Caco-2 (cell line): Measurements from ENCODE around the gene TOR4A. TPM values are rescaled to one million over a fixed set of nuclear protein-coding genes. Genes with fewer than 3 reads are reported as not detected.

Source experiments
- BruUV-seq: library from RNA; stranded (reverse); fragments of 400-500 nt; replicated peaks from 2 replicates; lab custom pipeline; 2021; lab: Mats Ljungman, UMichigan
- CTCF ChIA-PET: fragments of 300-600 bp; sonication (Branson Sonifier 250); formaldehyde crosslinking; loops from one replicate; lab custom pipeline; 2022; ENCODE audit warnings: antibody characterized with exemption; lab: Charles Lee
- POLR2A ChIA-PET: fragments of 300-600 bp; sonication (Branson Sonifier 250); formaldehyde crosslinking; loops from one replicate; lab custom pipeline; 2022; ENCODE audit warnings: antibody characterized with exemption; lab: Charles Lee
- DNase-seq, 2 experiments: peaks; one replicate each; pipeline versions ENCODE4 v3.0.0 to v3.0.0-alpha.2; 2020 to 2022
- H3K27me3 ChIP-seq: replicated peaks from 2 replicates; pipeline ENCODE4 v1.6.0; 2011; ENCODE audit warnings: low read length; ENCODE audit not compliant: control insufficient read depth, insufficient read depth
- H3K36me3 ChIP-seq: 2 replicates; pipeline ENCODE4 v1.5.1; 2011; ENCODE audit warnings: low read length; ENCODE audit not compliant: control insufficient read depth, insufficient read depth
- H3K4me1 ChIP-seq: fragments of 250-450 bp; sonication (Bioruptor Pico); 2 replicates; pipeline ENCODE4 v1.5.1; 2020; ENCODE audit warnings: mild to moderate bottlenecking
- H3K4me3 ChIP-seq: 2 replicates; pipeline ENCODE4 v1.5.1; 2011; ENCODE audit warnings: low read depth, mild to moderate bottlenecking, control low read depth, low read length
- H3K9me3 ChIP-seq: fragments of 250-450 bp; sonication (Bioruptor Pico); 2 replicates; pipeline ENCODE4 v1.5.1; 2020; ENCODE audit warnings: mild to moderate bottlenecking, moderate library complexity
- H3K27ac Mint-ChIP-seq: one replicate; pipeline ENCODE4 v1.8.0; 2022; ENCODE audit warnings: mixed read lengths; ENCODE audit not compliant: unreplicated experiment
- H3K27me3 Mint-ChIP-seq: one replicate; pipeline ENCODE4 v1.8.0; 2022; ENCODE audit warnings: mixed read lengths; ENCODE audit not compliant: insufficient read depth, unreplicated experiment
- H3K36me3 Mint-ChIP-seq: one replicate; pipeline ENCODE4 v1.8.0; 2022; ENCODE audit warnings: mild to moderate bottlenecking, mixed read lengths; ENCODE audit not compliant: insufficient read depth, unreplicated experiment
- H3K4me1 Mint-ChIP-seq: one replicate; pipeline ENCODE4 v1.8.0; 2022; ENCODE audit warnings: low read depth, mixed read lengths; ENCODE audit not compliant: unreplicated experiment
- H3K4me3 Mint-ChIP-seq: one replicate; pipeline ENCODE4 v1.8.0; 2022; ENCODE audit warnings: mild to moderate bottlenecking, moderate library complexity, mixed read lengths; ENCODE audit not compliant: unreplicated experiment
- H3K9me3 Mint-ChIP-seq: one replicate; pipeline ENCODE4 v1.8.0; 2022; ENCODE audit warnings: mixed read lengths; ENCODE audit not compliant: unreplicated experiment
- CTCF ChIP-seq, 2 experiments: fragments of 200-600 bp in 1 of 2; IDR thresholded peaks; 1 replicate in 1 of 2; 2 replicates in 1 of 2; pipeline versions ENCODE4 v1.5.1 to v1.8.0; 2011 to 2022; ENCODE audit warnings: antibody characterized with exemption in 1 of 2, control low read depth in 1 of 2, inconsistent platforms in 1 of 2, low read depth in 1 of 2, low read length in 1 of 2, mild to moderate bottlenecking in 1 of 2, moderate library complexity in 1 of 2; ENCODE audit not compliant: insufficient read depth in 1 of 2, severe bottlenecking in 1 of 2, unreplicated experiment in 1 of 2
- intact Hi-C: fragments of 100-400 bp; cut with micrococcal nuclease; formaldehyde crosslinking; loops from one replicate; pipeline ENCODE4 v1.10.0; 2022; ENCODE audit not compliant: unreplicated experiment
- total RNA-seq: library from RNA; stranded (reverse); gene quantifications from 2 replicates; pipeline ENCODE4 v1.2.3, GENCODE V29; 2022

Gene TOR4A
- total RNA-seq, 1 experiment from 2014 or later: 1.8 TPM

GRCh38 chr9:137279741-137280473 lies 2.4 kb downstream of the TOR4A start:
- H3K27me3 ChIP-seq: no peaks in the 10 kb centered on the region
- no peak for DNase-seq
- Mint-ChIP-seq H3K27me3 (no peaks in the 10 kb centered on the region), H3K4me1 (no peaks in the 10 kb centered on the region), H3K36me3 (peaks cover 23% of the 10 kb centered on the region), H3K27ac (no peak overlapping the region), H3K4me3 (no peak overlapping the region), H3K9me3 (no peaks in the 10 kb centered on the region)
- no peaks in the 10 kb centered on the region; the same call in 1 of the 2 replicates for H3K36me3 ChIP-seq
- POLR2A ChIA-PET: interaction anchor here (0.7 kb wide), 1 partner anchor 23 kb away, joined by 4 read pairs; no protein-coding TSS in a partner anchor
- intact Hi-C loops: no loop called here
- TF ChIP-seq CTCF (IDR thresholded peaks at IDR 0.05; ENCODE audit: insufficient read depth in 1 of 2, low read depth in 1 of 2, low read length in 1 of 2, severe bottlenecking in 1 of 2, unreplicated experiment in 1 of 2): no peak
- CTCF ChIA-PET: interaction anchor here (0.6 kb wide), 1 partner anchor 308 kb away, joined by 3 read pairs; no protein-coding TSS in a partner anchor
- no peaks in the 10 kb centered on the region for H3K4me1 ChIP-seq
- 0 out of 2 replicates have a peak, but pooled peaks cover 6% of the 10 kb centered on the region for H3K9me3 ChIP-seq
- no TSS peak for BruUV-seq
- no peak overlapping the region for H3K4me3 ChIP-seq

- H3K36me3 Mint-ChIP-seq: peaks cover 15% of the 10 kb centered on the region
- H3K9me3 Mint-ChIP-seq: no peaks in the 10 kb centered on the region
- DNase-seq: no peak
- intact Hi-C loops: no loop called here
- BruUV-seq: no TSS peak
- H3K4me3 Mint-ChIP-seq: no peak overlapping the region
- TF ChIP-seq CTCF (IDR thresholded peaks at IDR 0.05; ENCODE audit: insufficient read depth in 1 of 2, low read depth in 1 of 2, low read length in 1 of 2, severe bottlenecking in 1 of 2, unreplicated experiment in 1 of 2): no peak
- no peaks in the 10 kb centered on the region for H3K4me1 Mint-ChIP-seq
- no peaks in the 10 kb centered on the region for H3K27me3 ChIP-seq
- H3K9me3 ChIP-seq: 0 out of 2 replicates have a peak, but pooled peaks cover 6% of the 10 kb centered on the region
- H3K4me3 ChIP-seq: no peak overlapping the region
- H3K27ac Mint-ChIP-seq: no peak overlapping the region
- no peaks in the 10 kb centered on the region; the same call in 1 of the 2 replicates for H3K36me3 ChIP-seq
- CTCF ChIA-PET: no interaction called here
- POLR2A ChIA-PET: no interaction called here
- H3K27me3 Mint-ChIP-seq: no peaks in the 10 kb centered on the region
- H3K4me1 ChIP-seq: no peaks in the 10 kb centered on the region
Observed at GRCh38 chr9:137280474-137281344, 3.2 kb downstream of the TOR4A start.
